ENCODE measurements around the gene PALMD.

DNA sequence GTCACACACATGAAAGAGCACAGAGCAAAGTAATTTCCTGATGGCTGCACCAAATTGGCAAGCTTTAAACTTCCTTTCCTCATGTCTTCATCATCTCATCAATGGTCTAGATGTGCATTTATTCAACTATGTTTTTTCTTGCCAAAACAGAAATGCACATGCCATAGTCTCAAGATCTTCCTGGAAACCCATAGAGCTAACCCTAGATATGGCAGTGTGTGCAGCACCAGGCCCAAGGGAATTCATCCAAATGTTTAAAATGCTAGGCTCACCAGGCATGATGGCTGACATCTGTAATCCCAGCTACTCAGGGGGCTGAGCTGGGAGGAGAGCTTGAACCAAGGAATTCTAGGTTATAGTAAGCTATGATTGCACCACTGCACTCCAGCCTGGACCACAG lies 31.2 kb upstream of the PALMD start:
- TF ChIP-seq, protein P1, sequence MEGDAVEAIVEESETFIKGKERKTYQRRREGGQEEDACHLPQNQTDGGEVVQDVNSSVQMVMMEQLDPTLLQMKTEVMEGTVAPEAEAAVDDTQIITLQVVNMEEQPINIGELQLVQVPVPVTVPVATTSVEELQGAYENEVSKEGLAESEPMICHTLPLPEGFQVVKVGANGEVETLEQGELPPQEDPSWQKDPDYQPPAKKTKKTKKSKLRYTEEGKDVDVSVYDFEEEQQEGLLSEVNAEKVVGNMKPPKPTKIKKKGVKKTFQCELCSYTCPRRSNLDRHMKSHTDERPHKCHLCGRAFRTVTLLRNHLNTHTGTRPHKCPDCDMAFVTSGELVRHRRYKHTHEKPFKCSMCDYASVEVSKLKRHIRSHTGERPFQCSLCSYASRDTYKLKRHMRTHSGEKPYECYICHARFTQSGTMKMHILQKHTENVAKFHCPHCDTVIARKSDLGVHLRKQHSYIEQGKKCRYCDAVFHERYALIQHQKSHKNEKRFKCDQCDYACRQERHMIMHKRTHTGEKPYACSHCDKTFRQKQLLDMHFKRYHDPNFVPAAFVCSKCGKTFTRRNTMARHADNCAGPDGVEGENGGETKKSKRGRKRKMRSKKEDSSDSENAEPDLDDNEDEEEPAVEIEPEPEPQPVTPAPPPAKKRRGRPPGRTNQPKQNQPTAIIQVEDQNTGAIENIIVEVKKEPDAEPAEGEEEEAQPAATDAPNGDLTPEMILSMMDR (conservative IDR thresholded peaks at IDR 0.05; ENCODE audit: low read depth, low read length) = no peak
- TF ChIP-seq EZH2 (IDR thresholded peaks at IDR 0.05; ENCODE audit: low read length, unreplicated experiment) = no peak

Measured in PC-3 (cell line).